HepG2 (cell line): ENCODE measurements around the gene RGL3. TPM values are rescaled to one million over a fixed set of nuclear protein-coding genes. Genes with fewer than 3 reads are reported as not detected.

Experiments
- FOXA1 ChIP-seq, 2 experiments: fragments of 450-650 bp in 1 of 2; sonication (generic) in 1 of 2; formaldehyde crosslinking in 1 of 2; IDR thresholded peaks; 2 replicates each; pipeline versions ENCODE4 v1.4.0 to v1.6.1; 2016 to 2020; ENCODE audit warnings: missing genetic modification reagents in 1 of 2
- HNRNPL ChIP-seq: fragments of 200-400 bp; formaldehyde crosslinking; IDR thresholded peaks from 2 replicates; pipeline ENCODE4 v1.6.1; 2017; ENCODE audit warnings: mild to moderate bottlenecking, low read depth, low read length
- IRX3 ChIP-seq: sonication (generic); formaldehyde crosslinking; IDR thresholded peaks from 2 replicates; pipeline ENCODE4 v1.8.1; 2023; ENCODE audit warnings: mild to moderate bottlenecking, low read depth, missing genetic modification reagents, borderline replicate concordance
- KDM5B ChIP-seq: sonication (generic); formaldehyde crosslinking; IDR thresholded peaks from 2 replicates; pipeline ENCODE4 v1.4.0; 2020; ENCODE audit warnings: missing genetic modification reagents, mild to moderate bottlenecking, borderline replicate concordance
- KLF12 ChIP-seq: sonication (generic); formaldehyde crosslinking; IDR thresholded peaks from 2 replicates; pipeline ENCODE4 v1.4.0; 2020; ENCODE audit warnings: missing genetic modification reagents, borderline replicate concordance
- MBNL3 ChIP-seq: fragments of 250-450 bp; sonication (Bioruptor Pico); conservative IDR thresholded peaks from 2 replicates; pipeline ENCODE4 v1.8.0; 2022; ENCODE audit warnings: mild to moderate bottlenecking, inconsistent platforms
- MXD4 ChIP-seq: IDR thresholded peaks from 2 replicates; pipeline ENCODE4 v1.6.1; 2016; ENCODE audit warnings: mild to moderate bottlenecking, missing biosample characterization, missing genetic modification reagents
- PITX1 ChIP-seq: sonication (generic); formaldehyde crosslinking; IDR thresholded peaks from 2 replicates; pipeline ENCODE4 v1.5.1; 2020; ENCODE audit warnings: mild to moderate bottlenecking, missing genetic modification reagents
- REL ChIP-seq: sonication (generic); formaldehyde crosslinking; conservative IDR thresholded peaks from 2 replicates; pipeline ENCODE4 v1.8.0; 2022; ENCODE audit warnings: mild to moderate bottlenecking, missing genetic modification reagents, moderate library complexity
- RFX3 ChIP-seq: IDR thresholded peaks from 2 replicates; pipeline ENCODE4 v1.6.1; 2016; ENCODE audit warnings: missing biosample characterization, missing genetic modification reagents
- SNAPC5 ChIP-seq: sonication (generic); formaldehyde crosslinking; IDR thresholded peaks from 2 replicates; pipeline ENCODE4 v1.8.1; 2023; ENCODE audit warnings: mild to moderate bottlenecking, missing genetic modification reagents, borderline replicate concordance
- STAT5B ChIP-seq: sonication (generic); formaldehyde crosslinking; IDR thresholded peaks from 2 replicates; pipeline ENCODE4 v1.4.0; 2020; ENCODE audit warnings: missing genetic modification reagents
- TMF1 ChIP-seq: sonication (generic); formaldehyde crosslinking; IDR thresholded peaks from 2 replicates; pipeline ENCODE4 v1.8.1; 2022; ENCODE audit warnings: low read depth, missing genetic modification reagents
- U2AF1 ChIP-seq: fragments of 200-400 bp; formaldehyde crosslinking; optimal IDR thresholded peaks from 2 replicates; pipeline ENCODE3; 2017; ENCODE audit warnings: mild to moderate bottlenecking, low read depth, low read length
- ZBTB1 ChIP-seq: sonication (generic); formaldehyde crosslinking; IDR thresholded peaks from 2 replicates; pipeline ENCODE4 v1.4.0; 2020; ENCODE audit warnings: missing genetic modification reagents, borderline replicate concordance
- ZBTB7B ChIP-seq: sonication (generic); formaldehyde crosslinking; IDR thresholded peaks from 2 replicates; pipeline ENCODE4 v1.4.0; 2020; ENCODE audit warnings: missing genetic modification reagents
- ZC3H13 ChIP-seq: sonication (generic); formaldehyde crosslinking; IDR thresholded peaks from 2 replicates; pipeline ENCODE4 v1.8.1; 2023; ENCODE audit warnings: mild to moderate bottlenecking, missing genetic modification reagents, moderate library complexity
- ZFY ChIP-seq: sonication (generic); formaldehyde crosslinking; IDR thresholded peaks from 2 replicates; pipeline ENCODE4 v1.4.0; 2020; ENCODE audit warnings: missing genetic modification reagents
- ZIK1 ChIP-seq: sonication (generic); formaldehyde crosslinking; IDR thresholded peaks from 2 replicates; pipeline ENCODE4 v1.5.0; 2020; ENCODE audit warnings: mild to moderate bottlenecking, low read depth, missing genetic modification reagents, borderline replicate concordance
- ZNF205 ChIP-seq: IDR thresholded peaks from 2 replicates; pipeline ENCODE4 v1.6.1; 2018; ENCODE audit warnings: missing biosample characterization, missing genetic modification reagents
- ZNF251 ChIP-seq: sonication (generic); formaldehyde crosslinking; IDR thresholded peaks from 2 replicates; pipeline ENCODE4 v1.9.0; 2021; ENCODE audit warnings: mild to moderate bottlenecking, missing genetic modification reagents
- ZNF333 ChIP-seq: sonication (generic); formaldehyde crosslinking; IDR thresholded peaks from 2 replicates; pipeline ENCODE4 v1.4.0; 2020; ENCODE audit warnings: mild to moderate bottlenecking, missing genetic modification reagents, borderline replicate concordance
- ZNF557 ChIP-seq: sonication (generic); formaldehyde crosslinking; IDR thresholded peaks from 2 replicates; pipeline ENCODE4 v1.4.0; 2020; ENCODE audit warnings: missing genetic modification reagents
- ZNF749 ChIP-seq: sonication (generic); formaldehyde crosslinking; IDR thresholded peaks from 2 replicates; pipeline ENCODE4 v1.8.0; 2022; ENCODE audit warnings: mild to moderate bottlenecking, missing genetic modification reagents, moderate library complexity, borderline replicate concordance
- ZSCAN29 ChIP-seq: sonication (generic); formaldehyde crosslinking; conservative IDR thresholded peaks from 2 replicates; pipeline ENCODE4 v1.4.0; 2020; ENCODE audit warnings: mild to moderate bottlenecking, missing genetic modification reagents
- polyA plus RNA-seq, 8 experiments: library from polyadenylated mRNA; depleted of rRNA in 3 of 8; stranded (reverse) in 7 of 8; unstranded in 1 of 8; fragments of >200 nt; fragmentation: Illumina TruSeq in 4 of 8; extraction: Trizol in 4 of 8; gene quantifications; 2 replicates each; pipeline versions ENCODE4 v1.2.1 to v1.2.3, GENCODE V29; 2011 to 2016; ENCODE audit warnings: low read depth in 4 of 8, missing spikeins in 1 of 8, mixed read lengths in 1 of 8; ENCODE audit not compliant: insufficient read depth in 1 of 8
- total RNA-seq, 5 experiments: library from RNA; depleted of rRNA; stranded (reverse); fragments of >200 nt; fragmentation: Illumina TruSeq; extraction: Trizol; gene quantifications; 2 replicates each; pipeline ENCODE4 v1.2.3, GENCODE V29; 2016; ENCODE audit warnings: low read depth in 1 of 5
- TF ChIP-seq, protein P1 (sequence below): sonication (generic); formaldehyde crosslinking; IDR thresholded peaks from 2 replicates; pipeline ENCODE4 v1.4.0; 2020; ENCODE audit warnings: missing genetic modification reagents
- TF ChIP-seq, protein P2 (sequence below): sonication (generic); formaldehyde crosslinking; IDR thresholded peaks from 2 replicates; pipeline ENCODE4 v1.8.1; 2023; ENCODE audit warnings: mild to moderate bottlenecking, inconsistent platforms, moderate library complexity, missing genetic modification reagents, borderline replicate concordance
- TF ChIP-seq, protein P3 (sequence below): sonication (generic); formaldehyde crosslinking; IDR thresholded peaks from 2 replicates; pipeline ENCODE4 v1.5.0; 2020; ENCODE audit warnings: missing genetic modification reagents

The RGL3 gene
- total and polyA plus RNA-seq, 2 of the 13 experiments (the other 11 are each of a cell fraction or from before 2014, with no cell fraction given): 4.2 to 7.6 TPM

- TF ChIP-seq, protein P1, sequence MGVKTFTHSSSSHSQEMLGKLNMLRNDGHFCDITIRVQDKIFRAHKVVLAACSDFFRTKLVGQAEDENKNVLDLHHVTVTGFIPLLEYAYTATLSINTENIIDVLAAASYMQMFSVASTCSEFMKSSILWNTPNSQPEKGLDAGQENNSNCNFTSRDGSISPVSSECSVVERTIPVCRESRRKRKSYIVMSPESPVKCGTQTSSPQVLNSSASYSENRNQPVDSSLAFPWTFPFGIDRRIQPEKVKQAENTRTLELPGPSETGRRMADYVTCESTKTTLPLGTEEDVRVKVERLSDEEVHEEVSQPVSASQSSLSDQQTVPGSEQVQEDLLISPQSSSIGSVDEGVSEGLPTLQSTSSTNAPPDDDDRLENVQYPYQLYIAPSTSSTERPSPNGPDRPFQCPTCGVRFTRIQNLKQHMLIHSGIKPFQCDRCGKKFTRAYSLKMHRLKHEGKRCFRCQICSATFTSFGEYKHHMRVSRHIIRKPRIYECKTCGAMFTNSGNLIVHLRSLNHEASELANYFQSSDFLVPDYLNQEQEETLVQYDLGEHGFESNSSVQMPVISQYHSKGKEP (CRISPR knock-in tag): no peak
- no peak for TF ChIP-seq ZNF251 (CRISPR knock-in tag)
- no peak for TF ChIP-seq ZNF205 (CRISPR knock-in tag)
- no peak for TF ChIP-seq MBNL3 (CRISPR knock-in tag)
- no peak for TF ChIP-seq STAT5B (CRISPR knock-in tag)
- no peak for TF ChIP-seq KLF12 (CRISPR knock-in tag)
- no peak for TF ChIP-seq ZBTB1 (CRISPR knock-in tag)
- TF ChIP-seq, protein P2, sequence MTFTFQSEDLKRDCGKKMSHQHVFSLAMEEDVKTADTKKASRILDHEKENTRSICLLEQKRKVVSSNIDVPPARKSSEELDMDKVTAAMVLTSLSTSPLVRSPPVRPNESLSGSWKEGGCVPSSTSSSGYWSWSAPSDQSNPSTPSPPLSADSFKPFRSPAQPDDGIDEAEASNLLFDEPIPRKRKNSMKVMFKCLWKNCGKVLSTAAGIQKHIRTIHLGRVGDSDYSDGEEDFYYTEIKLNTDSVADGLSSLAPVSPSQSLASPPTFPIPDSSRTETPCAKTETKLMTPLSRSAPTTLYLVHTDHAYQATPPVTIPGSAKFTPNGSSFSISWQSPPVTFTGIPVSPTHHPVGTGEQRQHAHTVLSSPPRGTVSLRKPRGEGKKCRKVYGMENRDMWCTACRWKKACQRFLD (CRISPR knock-in tag): no peak
- TF ChIP-seq HNRNPL: 0 out of 2 replicates have a peak, but pooled peaks have one; percentile 32
- 0 out of 2 replicates have a peak, but pooled peaks have one; percentile 30 for TF ChIP-seq TMF1 (CRISPR knock-in tag)
- TF ChIP-seq KDM5B (CRISPR knock-in tag): no peak
- no peak for TF ChIP-seq ZSCAN29 (CRISPR knock-in tag)
- TF ChIP-seq, protein P3, sequence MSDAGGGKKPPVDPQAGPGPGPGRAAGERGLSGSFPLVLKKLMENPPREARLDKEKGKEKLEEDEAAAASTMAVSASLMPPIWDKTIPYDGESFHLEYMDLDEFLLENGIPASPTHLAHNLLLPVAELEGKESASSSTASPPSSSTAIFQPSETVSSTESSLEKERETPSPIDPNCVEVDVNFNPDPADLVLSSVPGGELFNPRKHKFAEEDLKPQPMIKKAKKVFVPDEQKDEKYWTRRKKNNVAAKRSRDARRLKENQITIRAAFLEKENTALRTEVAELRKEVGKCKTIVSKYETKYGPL: no peak
- no peak for TF ChIP-seq IRX3 (CRISPR knock-in tag)
- TF ChIP-seq RFX3: no peak
- TF ChIP-seq ZNF749: no peak
- TF ChIP-seq ZNF557 (CRISPR knock-in tag): no peak
- no peak for TF ChIP-seq SNAPC5
- TF ChIP-seq FOXA1 (IDR thresholded peaks at IDR 0.05): no peak
- TF ChIP-seq FOXA1 (CRISPR knock-in tag; IDR thresholded peaks at IDR 0.05): no peak
- TF ChIP-seq ZBTB7B (CRISPR knock-in tag): peak; percentile 49; the same call in 1 of the 2 replicates
- TF ChIP-seq PITX1 (CRISPR knock-in tag): no peak
- TF ChIP-seq ZNF333 (CRISPR knock-in tag): no peak
- TF ChIP-seq REL: no peak
- no peak for TF ChIP-seq MXD4
- no peak for TF ChIP-seq ZIK1 (CRISPR knock-in tag)
- TF ChIP-seq ZC3H13 (CRISPR knock-in tag): no peak
- peak; percentile 21; the same call in 1 of the 2 replicates for TF ChIP-seq ZFY (CRISPR knock-in tag)
- no peak for TF ChIP-seq U2AF1
Observed at GRCh38 chr19:11346104-11346940, 72.8 kb downstream of the RGL3 start, which contains the start of the genes CCDC159 and TMEM205 (continued).
